ENCODE measurements around the gene KCTD4. TPM values are rescaled to one million over a fixed set of nuclear protein-coding genes. Genes with fewer than 3 reads are reported as not detected.

Gene KCTD4
- total RNA-seq, 1 donor from 2014 or later, result 0.64 TPM

DNA sequence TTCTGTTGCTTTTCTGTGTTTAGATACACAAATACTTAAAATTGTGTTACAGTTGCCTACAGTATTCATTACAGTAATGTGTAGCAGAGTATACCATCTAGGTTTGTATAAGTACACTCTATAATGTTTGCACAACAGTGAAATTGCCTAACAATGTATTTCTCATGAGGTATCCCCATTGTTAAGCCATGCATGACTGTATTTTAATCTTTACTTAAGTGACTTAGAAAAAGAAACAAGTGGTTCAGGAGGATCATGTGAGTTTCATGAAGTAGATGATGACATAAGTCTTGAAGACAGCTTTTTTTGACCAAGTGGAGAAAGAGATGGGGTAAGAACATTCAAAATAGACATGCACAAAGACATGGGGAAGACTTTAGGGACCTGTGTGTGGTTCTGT, 8.4 kb upstream of the KCTD4 start:
- Histone ChIP-seq H3K4me2 (ENCODE audit: low read length) (no peak overlapping the region), H3K4me1 (ENCODE audit: insufficient read depth, low read length) (peaks cover 28% of the 10 kb centered on the region), H4K20me1 (ENCODE audit: insufficient read depth, low read length) (no peaks in the 10 kb centered on the region), H3K27ac (ENCODE audit: low read depth, low read length) (no peak overlapping the region), H3K79me2 (ENCODE audit: insufficient read depth, low read length) (peaks cover 35% of the 10 kb centered on the region), H3K27me3 (ENCODE audit: insufficient read depth, low read length) (no peaks in the 10 kb centered on the region), H3K4me3 (ENCODE audit: insufficient read depth, low read depth, low read length) (no peak overlapping the region), H3K9me3 (ENCODE audit: insufficient read depth, low read depth, low read length) (no peaks in the 10 kb centered on the region), H2AFZ (ENCODE audit: low read depth, low read length) (no peak overlapping the region), H3K9ac (ENCODE audit: low read length) (no peak overlapping the region), H3K36me3 (ENCODE audit: insufficient read depth, low read length) (peaks cover 11% of the 10 kb centered on the region)
- FAIRE-seq (no peak), DNase-seq (ENCODE audit: low read depth) (no peak)
- no peak overlapping the region for H3K4me3 Mint-ChIP-seq (ENCODE audit: unreplicated experiment)
- peaks cover 17% of the 10 kb centered on the region for H3K36me3 Mint-ChIP-seq (ENCODE audit: low read depth, unreplicated experiment)
- no peaks in the 10 kb centered on the region for H3K9me3 Mint-ChIP-seq (ENCODE audit: unreplicated experiment)
- no peaks in the 10 kb centered on the region for H3K27me3 Mint-ChIP-seq (ENCODE audit: low read depth, unreplicated experiment)
- H3K27ac Mint-ChIP-seq (ENCODE audit: unreplicated experiment), result no peak overlapping the region
- H3K4me1 Mint-ChIP-seq (ENCODE audit: low read depth, unreplicated experiment), result peaks cover 46% of the 10 kb centered on the region
- TF ChIP-seq, protein P1, sequence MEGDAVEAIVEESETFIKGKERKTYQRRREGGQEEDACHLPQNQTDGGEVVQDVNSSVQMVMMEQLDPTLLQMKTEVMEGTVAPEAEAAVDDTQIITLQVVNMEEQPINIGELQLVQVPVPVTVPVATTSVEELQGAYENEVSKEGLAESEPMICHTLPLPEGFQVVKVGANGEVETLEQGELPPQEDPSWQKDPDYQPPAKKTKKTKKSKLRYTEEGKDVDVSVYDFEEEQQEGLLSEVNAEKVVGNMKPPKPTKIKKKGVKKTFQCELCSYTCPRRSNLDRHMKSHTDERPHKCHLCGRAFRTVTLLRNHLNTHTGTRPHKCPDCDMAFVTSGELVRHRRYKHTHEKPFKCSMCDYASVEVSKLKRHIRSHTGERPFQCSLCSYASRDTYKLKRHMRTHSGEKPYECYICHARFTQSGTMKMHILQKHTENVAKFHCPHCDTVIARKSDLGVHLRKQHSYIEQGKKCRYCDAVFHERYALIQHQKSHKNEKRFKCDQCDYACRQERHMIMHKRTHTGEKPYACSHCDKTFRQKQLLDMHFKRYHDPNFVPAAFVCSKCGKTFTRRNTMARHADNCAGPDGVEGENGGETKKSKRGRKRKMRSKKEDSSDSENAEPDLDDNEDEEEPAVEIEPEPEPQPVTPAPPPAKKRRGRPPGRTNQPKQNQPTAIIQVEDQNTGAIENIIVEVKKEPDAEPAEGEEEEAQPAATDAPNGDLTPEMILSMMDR (IDR thresholded peaks at IDR 0.05; ENCODE audit: insufficient read depth, low read depth, low read length), result no peak
- TF ChIP-seq EZH2 (IDR thresholded peaks at IDR 0.05; ENCODE audit: insufficient read depth, low read length), result no peak

DNA sequence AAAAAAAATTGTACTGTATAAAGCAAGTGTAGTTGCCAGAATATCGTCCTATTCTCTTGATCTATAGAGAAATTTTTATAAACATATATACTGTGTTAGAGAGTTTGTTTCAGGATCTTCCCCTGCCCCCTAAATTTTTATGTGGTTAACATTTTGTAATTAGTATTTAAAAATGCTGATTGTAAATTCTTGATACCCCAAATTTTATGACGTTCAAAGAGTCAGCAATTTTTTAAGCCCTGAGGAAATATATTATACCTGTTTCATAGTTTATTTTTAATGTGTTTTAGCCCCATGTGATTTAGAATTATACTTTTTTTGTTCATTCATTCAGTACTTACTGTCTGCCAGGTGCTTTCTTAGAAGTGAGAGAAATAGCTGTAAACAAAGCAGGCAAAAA, 7.3 kb upstream of the KCTD4 start:
- Histone ChIP-seq H3K36me3 (ENCODE audit: insufficient read depth, low read length) (peaks cover 11% of the 10 kb centered on the region), H3K4me2 (ENCODE audit: low read length) (peak overlapping the region; percentile 69), H2AFZ (ENCODE audit: low read depth, low read length) (no peak overlapping the region), H3K4me1 (ENCODE audit: insufficient read depth, low read length) (peaks cover 28% of the 10 kb centered on the region), H4K20me1 (ENCODE audit: insufficient read depth, low read length) (no peaks in the 10 kb centered on the region), H3K9ac (ENCODE audit: low read length) (peak overlapping the region; percentile 81), H3K27ac (ENCODE audit: low read depth, low read length) (peak overlapping the region; percentile 93), H3K4me3 (ENCODE audit: insufficient read depth, low read depth, low read length) (peak overlapping the region; percentile 21), H3K27me3 (ENCODE audit: insufficient read depth, low read length) (no peaks in the 10 kb centered on the region), H3K79me2 (ENCODE audit: insufficient read depth, low read length) (peaks cover 38% of the 10 kb centered on the region), H3K9me3 (ENCODE audit: insufficient read depth, low read depth, low read length) (no peaks in the 10 kb centered on the region)
- FAIRE-seq, result no peak
- TF ChIP-seq, protein P1 (IDR thresholded peaks at IDR 0.05; ENCODE audit: insufficient read depth, low read depth, low read length), result no peak
- TF ChIP-seq EZH2 (IDR thresholded peaks at IDR 0.05; ENCODE audit: insufficient read depth, low read length), result no peak
- DNase-seq (ENCODE audit: low read depth), result no peak
- peaks cover 46% of the 10 kb centered on the region for H3K4me1 Mint-ChIP-seq (ENCODE audit: low read depth, unreplicated experiment)
- no peaks in the 10 kb centered on the region for H3K9me3 Mint-ChIP-seq (ENCODE audit: unreplicated experiment)
- peaks cover 16% of the 10 kb centered on the region for H3K36me3 Mint-ChIP-seq (ENCODE audit: low read depth, unreplicated experiment)
- peak overlapping the region; percentile 9 for H3K4me3 Mint-ChIP-seq (ENCODE audit: unreplicated experiment)
- peak overlapping the region; percentile 94 for H3K27ac Mint-ChIP-seq (ENCODE audit: unreplicated experiment)
- no peaks in the 10 kb centered on the region for H3K27me3 Mint-ChIP-seq (ENCODE audit: low read depth, unreplicated experiment)

DNA sequence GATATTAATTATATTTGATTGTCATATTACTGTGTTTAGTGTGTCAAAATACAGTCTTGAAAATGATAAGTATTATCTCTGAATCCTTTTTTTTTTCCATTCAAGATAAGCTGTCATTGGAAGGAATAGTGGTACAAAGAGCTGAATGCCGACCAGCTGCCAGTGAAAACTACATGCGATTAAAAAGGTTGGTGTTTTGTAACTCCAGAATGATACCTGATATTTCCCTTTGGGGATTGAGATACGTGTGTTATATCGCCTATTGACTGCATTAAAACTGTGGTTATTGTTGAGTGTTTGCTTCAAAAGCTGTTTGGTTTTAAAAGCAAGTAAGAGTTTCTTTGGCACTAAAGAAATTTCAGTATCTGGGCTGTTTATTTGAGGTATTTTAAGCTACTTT, 6.5 kb upstream of the KCTD4 start:
- peaks cover 28% of the 10 kb centered on the region for H3K4me1 ChIP-seq (ENCODE audit: insufficient read depth, low read length)
- no peaks in the 10 kb centered on the region for H3K9me3 ChIP-seq (ENCODE audit: insufficient read depth, low read depth, low read length)
- H3K9me3 Mint-ChIP-seq (ENCODE audit: unreplicated experiment), result no peaks in the 10 kb centered on the region
- no peak for FAIRE-seq
- H3K4me1 Mint-ChIP-seq (ENCODE audit: low read depth, unreplicated experiment), result peaks cover 46% of the 10 kb centered on the region
- H3K36me3 ChIP-seq (ENCODE audit: insufficient read depth, low read length), result peaks cover 11% of the 10 kb centered on the region
- no peak for TF ChIP-seq EZH2 (IDR thresholded peaks at IDR 0.05; ENCODE audit: insufficient read depth, low read length)
- TF ChIP-seq, protein P1 (IDR thresholded peaks at IDR 0.05; ENCODE audit: insufficient read depth, low read depth, low read length), result no peak
- no peaks in the 10 kb centered on the region for H4K20me1 ChIP-seq (ENCODE audit: insufficient read depth, low read length)
- H3K4me3 Mint-ChIP-seq (ENCODE audit: unreplicated experiment), result peak overlapping the region; percentile 5
- H3K27ac ChIP-seq (ENCODE audit: low read depth, low read length), result peak overlapping the region; percentile 93
- no peak overlapping the region for H2AFZ ChIP-seq (ENCODE audit: low read depth, low read length)
- peaks cover 16% of the 10 kb centered on the region for H3K36me3 Mint-ChIP-seq (ENCODE audit: low read depth, unreplicated experiment)
- no peaks in the 10 kb centered on the region for H3K27me3 ChIP-seq (ENCODE audit: insufficient read depth, low read length)
- peaks cover 38% of the 10 kb centered on the region for H3K79me2 ChIP-seq (ENCODE audit: insufficient read depth, low read length)
- peak overlapping the region; percentile 94 for H3K27ac Mint-ChIP-seq (ENCODE audit: unreplicated experiment)
- H3K27me3 Mint-ChIP-seq (ENCODE audit: low read depth, unreplicated experiment), result no peaks in the 10 kb centered on the region
- peak overlapping the region; percentile 69 for H3K4me2 ChIP-seq (ENCODE audit: low read length)
- peak overlapping the region; percentile 81 for H3K9ac ChIP-seq (ENCODE audit: low read length)
- no peak for DNase-seq (ENCODE audit: low read depth)
- H3K4me3 ChIP-seq (ENCODE audit: insufficient read depth, low read depth, low read length), result peak overlapping the region; percentile 2
